Activated naive CD8-positive, alpha-beta T cell (primary cell): ENCODE measurements around the gene LEPR.

Source experiments
- H3K27ac Mint-ChIP-seq: one replicate; pipeline ENCODE4 v1.8.0; 2021; ENCODE audit warnings: mixed read lengths
- H3K27me3 Mint-ChIP-seq: one replicate; pipeline ENCODE4 v1.8.0; 2021; ENCODE audit warnings: mixed read lengths
- H3K36me3 Mint-ChIP-seq: one replicate; pipeline ENCODE4 v1.8.0; 2021; ENCODE audit warnings: mixed read lengths
- H3K4me1 Mint-ChIP-seq: one replicate; pipeline ENCODE4 v1.8.0; 2021; ENCODE audit warnings: low read depth, mixed read lengths
- H3K4me3 Mint-ChIP-seq: one replicate; pipeline ENCODE4 v1.8.0; 2021; ENCODE audit warnings: mild to moderate bottlenecking, mixed read lengths
- H3K9me3 Mint-ChIP-seq: one replicate; pipeline ENCODE4 v1.8.0; 2021; ENCODE audit warnings: low read depth, mixed read lengths

LEPR gene

DNA sequence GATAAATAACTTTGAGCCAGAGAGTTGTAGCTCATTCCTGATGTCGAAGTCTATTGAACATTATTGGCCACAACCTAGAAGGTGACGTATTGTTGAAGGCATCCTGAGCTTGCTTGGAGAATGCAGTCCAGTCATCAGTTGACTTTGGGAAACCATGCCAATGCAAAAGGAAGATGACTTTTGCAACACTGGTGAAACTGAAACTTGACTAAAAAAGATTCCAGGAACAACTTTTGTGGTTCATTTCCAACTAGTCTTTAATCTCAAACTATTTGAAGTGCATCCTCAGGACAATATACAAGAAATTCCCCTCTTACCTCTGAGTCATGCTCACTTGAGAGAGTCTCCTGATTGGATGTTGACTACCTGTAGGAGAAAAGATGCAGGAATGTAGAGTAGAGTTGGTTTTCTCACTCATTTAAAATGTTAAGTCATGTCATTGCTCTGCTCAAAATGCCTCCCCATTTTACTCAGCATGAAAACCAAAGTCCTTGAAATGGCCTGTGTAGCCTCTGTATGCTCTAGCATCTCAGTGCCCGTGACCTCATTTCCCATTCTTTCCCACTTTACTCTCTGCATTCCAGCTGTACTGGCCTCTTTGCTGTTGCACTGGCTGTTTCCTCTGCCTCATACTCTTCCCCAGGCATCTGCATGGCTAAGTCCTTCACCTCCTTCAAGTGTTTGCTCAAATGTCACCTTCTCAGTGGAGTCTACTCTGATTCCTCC lies 24.4 kb upstream of the LEPR start:
- Mint-ChIP-seq H3K27ac (no peak overlapping the region), H3K36me3 (peaks cover 6% of the 10 kb centered on the region), H3K4me1 (peaks cover 4% of the 10 kb centered on the region), H3K27me3 (no peaks in the 10 kb centered on the region), H3K9me3 (no peaks in the 10 kb centered on the region), H3K4me3 (no peak overlapping the region)

DNA sequence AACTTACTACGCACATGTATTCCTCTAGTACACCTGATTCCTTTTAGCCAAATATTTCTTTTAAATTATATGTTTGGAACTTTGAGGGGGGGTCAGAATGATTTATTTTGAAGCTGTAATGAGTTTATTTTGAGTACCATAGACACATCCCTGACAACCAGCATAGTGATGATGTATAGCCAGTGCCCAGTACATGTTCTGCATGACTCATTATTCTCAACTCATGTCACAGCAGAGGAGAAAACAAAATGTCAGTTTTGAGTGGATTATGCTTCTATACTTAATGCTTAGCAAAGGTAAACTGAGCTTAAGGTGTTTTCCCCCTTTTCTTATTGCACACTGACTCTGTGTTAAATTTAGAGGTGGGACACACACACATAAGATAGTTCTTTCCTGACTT lies 22.4 kb upstream of the LEPR start:
- H3K27me3 Mint-ChIP-seq, result no peaks in the 10 kb centered on the region
- H3K4me3 Mint-ChIP-seq, result no peak overlapping the region
- peaks cover 6% of the 10 kb centered on the region for H3K36me3 Mint-ChIP-seq
- H3K9me3 Mint-ChIP-seq, result no peaks in the 10 kb centered on the region
- H3K4me1 Mint-ChIP-seq, result peaks cover 4% of the 10 kb centered on the region
- no peak overlapping the region for H3K27ac Mint-ChIP-seq

DNA sequence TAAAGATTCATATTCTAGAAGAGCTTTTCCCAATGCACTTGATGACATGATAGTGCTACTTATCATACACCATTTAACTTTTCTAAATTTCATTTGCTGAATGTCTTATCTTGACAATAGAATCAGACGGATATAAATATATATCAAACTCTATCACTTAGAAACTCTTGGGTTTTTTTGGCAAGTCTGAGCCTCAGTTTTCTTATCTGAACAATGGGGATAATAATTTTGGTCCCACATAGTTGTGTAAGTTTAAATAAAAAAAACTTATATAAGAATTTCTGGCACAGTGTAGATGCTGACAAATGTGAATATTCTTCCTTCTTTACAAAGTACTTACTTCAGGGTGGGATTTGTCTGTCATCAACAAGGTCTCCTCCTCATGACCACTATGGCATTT lies 21.5 kb upstream of the LEPR start:
- H3K9me3 Mint-ChIP-seq, result no peaks in the 10 kb centered on the region
- no peak overlapping the region for H3K27ac Mint-ChIP-seq
- H3K27me3 Mint-ChIP-seq, result no peaks in the 10 kb centered on the region
- peaks cover 6% of the 10 kb centered on the region for H3K36me3 Mint-ChIP-seq
- H3K4me1 Mint-ChIP-seq, result peaks cover 4% of the 10 kb centered on the region
- no peak overlapping the region for H3K4me3 Mint-ChIP-seq

DNA sequence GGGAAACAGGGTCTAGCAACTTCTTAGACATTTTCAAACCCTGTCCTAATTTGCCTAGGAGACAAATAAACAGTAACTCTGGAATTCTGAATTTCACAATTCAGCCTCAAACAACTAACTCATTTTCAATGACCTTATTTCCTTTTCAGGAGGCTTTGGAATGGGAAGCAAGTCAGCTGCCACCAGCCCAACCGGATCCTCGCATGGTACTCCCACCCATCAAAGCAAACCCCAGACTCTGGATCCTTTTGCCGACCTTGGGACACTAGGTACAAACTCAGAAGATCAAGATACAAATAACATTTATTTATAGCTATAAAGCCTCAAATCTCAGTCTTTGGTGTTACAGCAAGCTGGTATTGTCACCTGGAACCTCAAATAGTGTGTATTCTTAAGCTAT lies 18.9 kb upstream of the LEPR start:
- H3K4me1 Mint-ChIP-seq, result no peaks in the 10 kb centered on the region
- no peak overlapping the region for H3K27ac Mint-ChIP-seq
- no peaks in the 10 kb centered on the region for H3K9me3 Mint-ChIP-seq
- H3K27me3 Mint-ChIP-seq, result no peaks in the 10 kb centered on the region
- H3K36me3 Mint-ChIP-seq, result peaks cover 5% of the 10 kb centered on the region
- no peak overlapping the region for H3K4me3 Mint-ChIP-seq

DNA sequence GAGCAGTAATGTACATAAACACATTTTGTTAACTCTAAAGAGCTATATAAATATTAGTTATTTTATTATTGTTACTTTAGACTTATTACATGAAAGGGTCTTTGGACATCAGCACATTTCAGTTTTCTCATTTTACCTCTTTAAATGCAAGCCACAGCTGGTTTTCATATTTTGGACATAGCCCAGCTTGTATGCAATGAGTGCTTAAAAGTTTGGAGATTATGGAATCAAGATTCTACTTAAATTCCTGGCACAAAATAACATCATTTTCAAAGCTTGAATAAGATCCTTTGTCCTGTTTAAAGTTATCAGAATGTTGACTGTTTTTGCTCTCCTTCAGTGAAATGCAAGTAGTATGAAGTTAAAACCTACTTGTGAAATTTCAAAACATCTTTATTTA lies 15.5 kb upstream of the LEPR start:
- H3K36me3 Mint-ChIP-seq, result peaks cover 9% of the 10 kb centered on the region
- peaks cover 3% of the 10 kb centered on the region for H3K9me3 Mint-ChIP-seq
- H3K27me3 Mint-ChIP-seq, result peaks cover 4% of the 10 kb centered on the region
- no peaks in the 10 kb centered on the region for H3K4me1 Mint-ChIP-seq
- H3K27ac Mint-ChIP-seq, result no peak overlapping the region
- no peak overlapping the region for H3K4me3 Mint-ChIP-seq

DNA sequence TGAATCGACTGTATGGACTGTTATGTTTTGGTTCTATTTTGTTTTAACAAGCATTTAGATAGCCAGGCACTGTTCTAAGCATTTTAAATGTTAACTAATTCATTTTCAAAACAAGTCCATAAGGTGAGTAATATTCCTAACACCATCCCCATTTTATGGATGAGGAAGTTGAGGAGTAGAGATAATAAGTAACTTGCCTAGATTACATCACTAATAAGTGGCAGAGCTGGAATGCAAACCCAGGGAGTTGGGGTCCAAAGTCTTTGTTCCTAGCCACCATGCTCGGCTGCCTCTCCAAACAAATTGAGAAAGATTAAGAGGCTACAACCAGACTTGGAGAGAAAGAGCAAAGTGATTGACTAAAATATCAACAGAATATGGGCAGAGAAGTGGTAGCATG lies 12.6 kb upstream of the LEPR start:
- H3K27me3 Mint-ChIP-seq, result peaks cover 4% of the 10 kb centered on the region
- H3K36me3 Mint-ChIP-seq, result peaks cover 18% of the 10 kb centered on the region
- no peaks in the 10 kb centered on the region for H3K4me1 Mint-ChIP-seq
- no peak overlapping the region for H3K27ac Mint-ChIP-seq
- H3K9me3 Mint-ChIP-seq, result peaks cover 3% of the 10 kb centered on the region
- no peak overlapping the region for H3K4me3 Mint-ChIP-seq

DNA sequence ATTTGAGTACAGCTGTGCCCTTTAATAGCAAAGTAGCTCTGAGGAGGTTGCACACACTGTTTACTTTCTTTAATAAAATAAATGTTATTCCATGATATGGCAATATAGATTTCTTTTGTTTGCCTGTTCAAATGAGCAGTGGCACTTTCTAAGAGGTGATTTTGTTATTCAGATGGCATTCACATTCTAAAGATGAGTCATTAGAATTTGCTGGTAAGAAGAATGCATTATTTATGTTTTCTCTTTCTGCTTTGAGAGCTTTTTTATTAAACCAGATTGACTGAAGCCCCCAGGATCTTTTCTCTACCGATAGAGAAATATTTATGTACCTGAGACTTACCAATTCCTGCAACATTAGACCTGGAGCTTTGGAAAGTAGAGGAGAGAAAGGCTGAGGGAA lies 11.2 kb upstream of the LEPR start:
- H3K36me3 Mint-ChIP-seq, result peaks cover 20% of the 10 kb centered on the region
- no peak overlapping the region for H3K4me3 Mint-ChIP-seq

DNA sequence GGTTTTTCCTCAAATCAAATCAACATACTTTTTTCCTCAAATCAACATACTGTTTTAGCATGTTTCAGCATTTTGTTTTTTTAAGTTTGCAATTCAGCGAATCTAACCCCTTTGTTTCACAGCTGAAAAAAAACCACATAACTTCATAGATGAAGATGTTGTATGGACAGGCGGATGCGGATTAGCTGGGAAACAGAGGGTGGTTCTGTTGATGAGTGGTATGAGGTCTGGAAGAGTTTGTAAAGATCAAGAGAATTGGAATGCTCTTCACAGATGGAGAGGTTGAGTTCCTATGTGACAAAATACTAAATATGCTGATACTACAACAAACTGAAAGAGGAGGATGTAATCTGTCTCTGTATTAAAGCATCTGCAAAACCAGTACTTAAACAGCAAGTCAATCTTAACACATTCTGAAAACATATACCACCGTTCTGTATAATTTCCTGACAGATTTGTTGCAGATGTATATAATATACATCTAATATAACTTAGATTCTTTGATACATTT lies 10.6 kb upstream of the LEPR start:
- H3K36me3 Mint-ChIP-seq, result peaks cover 20% of the 10 kb centered on the region
- H3K4me3 Mint-ChIP-seq, result no peak overlapping the region
- H3K27ac Mint-ChIP-seq, result no peak overlapping the region
- H3K27me3 Mint-ChIP-seq, result peaks cover 4% of the 10 kb centered on the region
- no peaks in the 10 kb centered on the region for H3K4me1 Mint-ChIP-seq
- peaks cover 3% of the 10 kb centered on the region for H3K9me3 Mint-ChIP-seq

More for the DNA sequence above, 11.2 kb upstream of the LEPR start:
- H3K27me3 Mint-ChIP-seq, result peaks cover 4% of the 10 kb centered on the region
- no peak overlapping the region for H3K27ac Mint-ChIP-seq
- H3K4me1 Mint-ChIP-seq, result no peaks in the 10 kb centered on the region
- H3K9me3 Mint-ChIP-seq, result peaks cover 3% of the 10 kb centered on the region

DNA sequence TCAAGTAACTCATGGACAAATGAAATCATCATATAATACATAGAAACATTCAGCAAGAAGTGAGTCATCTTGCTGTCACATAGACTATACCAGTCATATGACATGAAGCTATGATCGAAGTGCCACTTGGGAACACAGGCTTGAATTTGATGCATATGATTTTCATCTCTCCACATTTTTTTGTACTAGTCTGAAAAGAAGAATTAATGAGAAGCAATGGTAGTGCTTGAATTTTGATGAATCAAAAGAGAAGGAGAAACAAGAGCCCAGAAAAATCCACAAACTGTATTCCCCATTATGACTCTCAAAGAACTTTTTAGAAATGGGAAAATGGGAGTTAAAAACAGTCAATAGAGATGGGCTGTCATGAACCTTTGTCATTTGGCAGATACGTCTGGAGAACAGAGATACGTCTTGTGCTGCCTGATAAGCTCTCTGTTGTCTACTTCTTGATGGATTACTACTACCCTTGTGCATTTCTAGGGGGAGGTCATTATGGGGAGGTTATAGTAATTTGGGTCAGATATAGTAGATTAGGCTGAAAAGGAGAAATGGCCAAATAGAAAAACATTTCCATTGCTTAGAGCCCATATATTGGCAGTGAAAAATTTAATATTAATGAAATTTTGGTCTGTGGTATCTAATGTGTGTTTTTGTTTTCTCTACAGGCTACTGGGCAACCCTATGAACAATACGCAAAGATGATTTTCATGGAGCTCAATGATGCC lies 8.0 kb upstream of the LEPR start:
- no peak overlapping the region for H3K4me3 Mint-ChIP-seq
- H3K36me3 Mint-ChIP-seq, result peaks cover 18% of the 10 kb centered on the region
- H3K27me3 Mint-ChIP-seq, result peaks cover 4% of the 10 kb centered on the region
- peaks cover 3% of the 10 kb centered on the region for H3K9me3 Mint-ChIP-seq
- no peak overlapping the region for H3K27ac Mint-ChIP-seq
- H3K4me1 Mint-ChIP-seq, result no peaks in the 10 kb centered on the region

DNA sequence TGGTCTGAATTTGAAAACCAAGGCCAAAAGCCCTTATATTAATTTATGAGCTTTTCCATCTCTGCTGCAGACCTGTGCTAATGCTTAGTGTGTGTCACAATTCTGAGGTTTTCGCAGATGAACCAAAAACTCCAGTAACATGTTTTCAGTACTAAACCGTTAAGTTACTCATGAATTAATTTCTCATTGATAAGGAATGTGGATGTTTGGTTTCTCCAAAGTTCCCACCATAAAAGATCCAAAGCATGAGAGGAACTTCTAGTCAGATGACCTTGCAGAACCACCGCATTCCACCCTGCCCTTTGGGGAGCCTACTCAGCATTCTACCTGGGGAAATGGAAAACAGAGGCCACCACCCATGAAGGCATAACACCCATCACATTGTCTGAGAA lies 7.5 kb upstream of the LEPR start:
- H3K36me3 Mint-ChIP-seq, result peaks cover 18% of the 10 kb centered on the region
- peaks cover 3% of the 10 kb centered on the region for H3K27me3 Mint-ChIP-seq
- H3K9me3 Mint-ChIP-seq, result peaks cover 3% of the 10 kb centered on the region
- H3K4me1 Mint-ChIP-seq, result no peaks in the 10 kb centered on the region
- no peak overlapping the region for H3K4me3 Mint-ChIP-seq
- H3K27ac Mint-ChIP-seq, result no peak overlapping the region

DNA sequence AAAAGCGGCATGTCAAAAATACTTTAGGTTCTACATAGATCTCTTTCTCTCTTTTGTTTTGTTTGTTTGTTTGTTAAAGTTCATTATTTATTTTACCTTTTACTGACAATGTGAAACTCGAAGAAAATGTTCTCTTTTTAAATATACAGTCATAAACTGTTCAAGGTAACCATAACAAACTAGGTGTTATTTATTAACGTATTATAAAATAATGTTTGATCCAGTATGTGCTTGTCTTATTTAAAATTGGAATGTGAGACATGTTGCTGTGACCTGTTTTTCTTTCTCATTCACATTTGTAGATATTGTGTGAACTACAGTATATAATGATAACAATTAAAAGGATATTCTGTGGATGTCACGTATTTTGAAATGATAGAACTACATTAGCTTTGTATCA lies 5.9 kb upstream of the LEPR start:
- no peak overlapping the region for H3K4me3 Mint-ChIP-seq

DNA sequence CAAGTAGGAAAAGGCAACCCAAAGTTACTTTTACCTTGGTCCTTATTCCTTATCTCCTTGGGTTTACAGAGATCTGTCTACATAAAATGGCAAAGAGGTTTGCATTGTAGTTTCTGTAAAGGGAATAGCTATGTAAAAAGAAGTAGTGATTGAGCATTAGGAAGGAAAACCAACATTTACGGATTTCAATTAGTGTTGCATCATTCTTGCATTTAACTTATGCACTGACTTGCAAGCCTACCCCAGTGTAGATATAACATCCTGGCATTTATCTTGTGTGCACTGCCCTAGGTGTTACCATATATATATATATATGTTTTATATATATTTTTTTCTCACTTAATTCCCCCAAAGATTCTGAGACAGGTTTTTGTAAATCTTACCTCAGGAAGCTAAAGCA lies 3.7 kb upstream of the LEPR start:
- no peak overlapping the region for H3K27ac Mint-ChIP-seq
- no peaks in the 10 kb centered on the region for H3K9me3 Mint-ChIP-seq
- peaks cover 4% of the 10 kb centered on the region for H3K36me3 Mint-ChIP-seq
- H3K4me1 Mint-ChIP-seq, result peaks cover 10% of the 10 kb centered on the region
- no peak overlapping the region for H3K4me3 Mint-ChIP-seq
- no peaks in the 10 kb centered on the region for H3K27me3 Mint-ChIP-seq

More for the DNA sequence above, 5.9 kb upstream of the LEPR start:
- peaks cover 3% of the 10 kb centered on the region for H3K27me3 Mint-ChIP-seq
- peaks cover 3% of the 10 kb centered on the region for H3K9me3 Mint-ChIP-seq
- peaks cover 15% of the 10 kb centered on the region for H3K36me3 Mint-ChIP-seq
- H3K27ac Mint-ChIP-seq, result no peak overlapping the region
- H3K4me1 Mint-ChIP-seq, result peaks cover 7% of the 10 kb centered on the region

DNA sequence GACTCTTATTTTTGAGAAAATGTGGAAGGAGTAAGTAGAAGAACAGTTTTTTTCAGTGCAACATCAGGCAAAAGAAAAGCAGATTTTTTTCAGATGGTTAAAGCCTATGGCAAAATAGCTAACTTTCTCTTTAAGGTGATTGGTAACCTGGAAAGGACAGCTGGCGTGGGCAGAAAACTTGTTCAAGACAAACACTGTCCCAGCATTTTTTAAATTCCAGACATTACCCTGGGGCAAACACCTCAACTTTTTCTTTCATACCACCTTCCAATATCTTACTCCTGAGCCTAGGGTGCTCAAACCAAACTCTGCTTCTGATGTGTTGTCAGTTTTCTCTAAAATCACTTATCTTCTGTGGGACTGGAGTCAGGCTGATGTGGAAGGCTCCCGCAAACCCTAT lies 2.7 kb upstream of the LEPR start:
- peaks cover 2% of the 10 kb centered on the region for H3K36me3 Mint-ChIP-seq
- H3K4me3 Mint-ChIP-seq, result no peak overlapping the region
- H3K27ac Mint-ChIP-seq, result no peak overlapping the region
- H3K27me3 Mint-ChIP-seq, result no peaks in the 10 kb centered on the region
- H3K4me1 Mint-ChIP-seq, result peaks cover 10% of the 10 kb centered on the region
- no peaks in the 10 kb centered on the region for H3K9me3 Mint-ChIP-seq

DNA sequence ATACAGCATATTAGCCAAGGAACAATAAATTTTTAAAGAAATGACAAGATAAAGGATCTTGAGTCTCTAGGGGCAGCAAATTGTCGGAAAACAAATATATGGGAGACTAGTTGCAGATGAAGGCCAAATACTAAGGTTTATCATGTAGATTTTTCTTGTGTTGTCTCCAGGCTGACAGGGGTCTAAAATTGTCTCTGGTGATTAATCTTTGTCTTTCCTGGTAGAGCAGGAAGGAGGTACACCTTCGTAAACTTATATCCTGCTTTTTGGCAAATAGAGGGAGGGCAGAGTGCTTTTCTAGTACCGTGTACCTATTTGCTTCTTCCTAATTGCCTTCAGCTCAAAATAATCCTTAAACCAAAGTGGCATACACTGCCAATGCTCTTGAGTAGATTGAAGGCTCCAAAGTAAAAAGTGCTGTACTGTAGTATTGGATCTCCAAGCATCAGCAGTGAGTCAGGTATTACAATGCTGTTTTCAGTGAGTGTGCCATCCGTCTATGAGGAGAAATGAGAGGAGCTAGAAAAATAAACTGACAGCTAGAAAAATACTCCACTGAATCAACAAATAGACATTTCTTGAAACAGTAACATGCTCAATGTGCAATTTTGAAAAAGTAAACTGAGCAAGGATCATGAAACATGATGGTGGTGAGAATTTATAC lies 1.8 kb upstream of the LEPR start:
- H3K27me3 Mint-ChIP-seq, result no peaks in the 10 kb centered on the region
- no peak overlapping the region for H3K4me3 Mint-ChIP-seq

More for the DNA sequence above, 1.8 kb upstream of the LEPR start:
- Mint-ChIP-seq H3K36me3 (peaks cover 2% of the 10 kb centered on the region), H3K27ac (no peak overlapping the region), H3K4me1 (peaks cover 10% of the 10 kb centered on the region), H3K9me3 (no peaks in the 10 kb centered on the region)
